Effector CD4-positive, alpha-beta T cell (primary cell): ENCODE results near the gene SOX4.
"Not testable (repeated sequence)": the region's sequence is repeated elsewhere in the genome, so short reads cannot be mapped to it uniquely, and the experiment has no call there.

Experiments used
- DNase-seq: peaks from one replicate; pipeline ENCODE4 v3.0.0-alpha.2; 2020
- total RNA-seq: gene quantifications from one replicate; lab custom pipeline; 2026; lab: John Stamatoyannopoulos, UW

Gene SOX4
- total RNA-seq, result 5.1 reads per million, percentile 20 among the genes with 10 or more reads in this experiment

- DNase-seq, result peak; percentile 31
Measured at GRCh38 chr6:21593412-21593926, at the start of gene SOX4. TSS of gene SOX4 (plus strand) at chr6:21593751. CDS start at chr6:21594535, 784 bp downstream.

GRCh38 chr6:21552286-21552685 is 41.3 kb upstream of the SOX4 start:
- DNase-seq, result not testable (repeated sequence)

- no peak for DNase-seq
Measured at GRCh38 chr6:21554286-21554685, 39.3 kb upstream of the SOX4 start.

GRCh38 chr6:21555197-21555596 is 38.4 kb upstream of the SOX4 start:
- no peak for DNase-seq

GRCh38 chr6:21556511-21556910 is 37.0 kb upstream of the SOX4 start:
- no peak for DNase-seq

GRCh38 chr6:21556968-21557721 is 36.4 kb upstream of the SOX4 start:
- DNase-seq, result no peak

- DNase-seq, result no peak
Measured at GRCh38 chr6:21559238-21559637, 34.3 kb upstream of the SOX4 start.

GRCh38 chr6:21560249-21560648 is 33.3 kb upstream of the SOX4 start:
- DNase-seq, result no peak

- DNase-seq, result no peak
Measured at GRCh38 chr6:21565431-21565830, 28.1 kb upstream of the SOX4 start.

- no peak for DNase-seq
Measured at GRCh38 chr6:21578523-21578922, 15.0 kb upstream of the SOX4 start.

- DNase-seq, result no peak
Measured at GRCh38 chr6:21582651-21583050, 10.9 kb upstream of the SOX4 start.

GRCh38 chr6:21586300-21586699 is 7.3 kb upstream of the SOX4 start:
- DNase-seq, result no peak

GRCh38 chr6:21586740-21587178 is 6.8 kb upstream of the SOX4 start:
- no peak for DNase-seq

- no peak for DNase-seq
Measured at GRCh38 chr6:21587179-21587960, 6.2 kb upstream of the SOX4 start.

GRCh38 chr6:21587961-21588480 is 5.5 kb upstream of the SOX4 start:
- DNase-seq, result no peak

GRCh38 chr6:21588481-21589351 is 4.8 kb upstream of the SOX4 start:
- DNase-seq, result no peak

GRCh38 chr6:21589352-21590345 is 3.9 kb upstream of the SOX4 start:
- DNase-seq, result peak; percentile 65

GRCh38 chr6:21590346-21590745 is 3.2 kb upstream of the SOX4 start:
- DNase-seq, result no peak

- DNase-seq, result no peak
Measured at GRCh38 chr6:21591446-21591845, 2.1 kb upstream of the SOX4 start.

- DNase-seq, result no peak
Measured at GRCh38 chr6:21592953-21593352, 598 bp upstream of the SOX4 start.

- DNase-seq, result no peak
Measured at GRCh38 chr6:21593927-21594415, 420 bp downstream of the SOX4 start.
